ENCODE measurements around the gene MASTL.
A peak's percentile ranks its signal among the peaks of the same experiment; 100 is the strongest.

The MASTL gene

DNA sequence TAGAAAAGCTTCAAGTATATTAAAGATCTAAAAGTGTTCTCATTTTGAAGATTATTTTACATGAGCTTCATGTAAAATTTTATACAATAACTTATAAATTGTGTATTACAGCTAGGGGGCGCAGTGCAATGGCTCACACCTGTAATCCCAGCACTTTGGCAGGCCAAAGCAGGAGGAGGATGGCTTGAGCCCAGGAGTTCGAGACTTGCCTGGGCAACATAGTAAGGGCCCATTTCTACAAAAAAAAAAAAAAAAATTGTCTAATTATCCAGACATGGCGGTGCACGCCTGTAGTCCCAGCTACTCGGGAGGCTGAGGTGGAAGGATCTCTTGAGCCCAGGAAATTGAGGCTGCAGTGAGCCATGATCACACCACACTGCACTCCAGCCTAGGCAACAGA lies 68.8 kb downstream of the MASTL start:
- TF ChIP-seq EZH2 (IDR thresholded peaks at IDR 0.05; ENCODE audit: borderline replicate concordance, low read length) (no peak), CTCF (IDR thresholded peaks at IDR 0.05; ENCODE audit: low read length) (peak; percentile 66)
- no peaks in the 10 kb centered on the region for H3K79me2 ChIP-seq (ENCODE audit: insufficient read depth, low read length)
- no peak overlapping the region for H3K4me3 ChIP-seq (ENCODE audit: low read depth, low read length, poor library complexity, severe bottlenecking)
- peaks cover 56% of the 10 kb centered on the region for H3K36me3 ChIP-seq (ENCODE audit: insufficient read depth, low read length)
- H3K4me2 ChIP-seq (ENCODE audit: low read length), result no peak overlapping the region
- no peaks in the 10 kb centered on the region for H3K4me1 ChIP-seq (ENCODE audit: insufficient read depth, low read length, severe bottlenecking)
- H2AFZ ChIP-seq (ENCODE audit: low read length), result no peak overlapping the region
- no peak overlapping the region for H3K27ac ChIP-seq (ENCODE audit: low read depth, low read length, poor library complexity, severe bottlenecking)
- H4K20me1 ChIP-seq (ENCODE audit: insufficient read depth, low read length), result no peaks in the 10 kb centered on the region
- H3K9me3 ChIP-seq (ENCODE audit: low read length), result no peaks in the 10 kb centered on the region
- H3K9me2 ChIP-seq (ENCODE audit: low read depth, low read length), result no peaks in the 10 kb centered on the region
- no peak overlapping the region for H3K9ac ChIP-seq (ENCODE audit: low read length)
- H3K27me3 ChIP-seq (ENCODE audit: insufficient read depth, low read length), result no peaks in the 10 kb centered on the region
- 0 out of 2 replicates have a peak, but pooled peaks cover 3% of the 10 kb centered on the region for H3F3A ChIP-seq (ENCODE audit: insufficient read depth, low read length)

- Histone ChIP-seq H3K9me2 (ENCODE audit: low read depth, low read length) (no peaks in the 10 kb centered on the region), H3K9me3 (ENCODE audit: low read length) (no peaks in the 10 kb centered on the region), H3K4me2 (ENCODE audit: low read length) (no peak overlapping the region), H3K27me3 (ENCODE audit: insufficient read depth, low read length) (no peaks in the 10 kb centered on the region), H3K4me3 (ENCODE audit: low read depth, low read length, poor library complexity, severe bottlenecking) (no peak overlapping the region), H4K20me1 (ENCODE audit: insufficient read depth, low read length) (no peaks in the 10 kb centered on the region), H3K4me1 (ENCODE audit: insufficient read depth, low read length, severe bottlenecking) (no peaks in the 10 kb centered on the region), H3K79me2 (ENCODE audit: insufficient read depth, low read length) (no peaks in the 10 kb centered on the region), H3K9ac (ENCODE audit: low read length) (no peak overlapping the region), H2AFZ (ENCODE audit: low read length) (no peak overlapping the region), H3K36me3 (ENCODE audit: insufficient read depth, low read length) (peaks cover 54% of the 10 kb centered on the region), H3F3A (ENCODE audit: insufficient read depth, low read length) (0 out of 2 replicates have a peak, but pooled peaks cover 3% of the 10 kb centered on the region), H3K27ac (ENCODE audit: low read depth, low read length, poor library complexity, severe bottlenecking) (no peak overlapping the region)
- no peak for TF ChIP-seq CTCF (IDR thresholded peaks at IDR 0.05; ENCODE audit: low read length)
- no peak for TF ChIP-seq EZH2 (IDR thresholded peaks at IDR 0.05; ENCODE audit: borderline replicate concordance, low read length)
These were observed 69.9 kb downstream of the MASTL start for GRCh38 chr10:27225011-27225590.

DNA sequence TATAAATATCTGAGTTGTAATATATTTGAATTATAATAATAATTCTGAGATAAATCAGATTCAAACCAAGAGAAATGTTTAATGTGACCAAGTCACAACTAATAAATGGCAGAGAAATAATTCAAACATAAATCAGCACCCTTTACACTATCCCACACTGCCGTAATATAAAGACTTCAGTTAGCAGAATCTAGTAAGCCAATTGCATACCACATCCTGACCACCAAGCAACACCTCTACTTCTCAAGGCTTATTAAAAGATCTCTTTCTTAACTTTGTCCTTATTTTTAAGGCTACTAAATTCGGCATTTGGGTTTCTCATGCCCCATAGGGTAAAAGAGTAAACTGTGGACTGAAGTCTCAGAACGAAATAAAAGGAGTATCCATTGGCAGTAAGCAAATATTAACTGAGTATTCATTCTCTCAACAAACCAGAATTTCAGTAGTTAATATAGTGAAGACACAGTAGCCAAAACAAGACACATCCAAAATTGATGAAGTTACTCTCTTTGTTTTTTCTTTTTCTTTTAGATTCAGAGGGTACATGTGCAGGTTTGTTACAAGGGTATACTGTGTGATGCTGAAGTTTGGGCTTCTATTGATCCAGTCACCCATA lies 70.6 kb downstream of the MASTL start:
- Histone ChIP-seq H3F3A (ENCODE audit: insufficient read depth, low read length) (0 out of 2 replicates have a peak, but pooled peaks cover 3% of the 10 kb centered on the region), H3K27me3 (ENCODE audit: insufficient read depth, low read length) (no peaks in the 10 kb centered on the region), H3K27ac (ENCODE audit: low read depth, low read length, poor library complexity, severe bottlenecking) (no peak overlapping the region), H3K36me3 (ENCODE audit: insufficient read depth, low read length) (peaks cover 52% of the 10 kb centered on the region), H3K4me2 (ENCODE audit: low read length) (no peak overlapping the region), H3K9ac (ENCODE audit: low read length) (no peak overlapping the region), H3K9me3 (ENCODE audit: low read length) (no peaks in the 10 kb centered on the region), H3K4me1 (ENCODE audit: insufficient read depth, low read length, severe bottlenecking) (no peaks in the 10 kb centered on the region), H2AFZ (ENCODE audit: low read length) (no peak overlapping the region), H4K20me1 (ENCODE audit: insufficient read depth, low read length) (no peaks in the 10 kb centered on the region), H3K9me2 (ENCODE audit: low read depth, low read length) (no peaks in the 10 kb centered on the region), H3K4me3 (ENCODE audit: low read depth, low read length, poor library complexity, severe bottlenecking) (no peak overlapping the region), H3K79me2 (ENCODE audit: insufficient read depth, low read length) (no peaks in the 10 kb centered on the region)
- no peak for TF ChIP-seq CTCF (IDR thresholded peaks at IDR 0.05; ENCODE audit: low read length)
- TF ChIP-seq EZH2 (IDR thresholded peaks at IDR 0.05; ENCODE audit: borderline replicate concordance, low read length), result no peak

All from OCI-LY1 (cell line).